ENCODE data around the gene EEF1B2.
"Not testable (repeated sequence)": the region's sequence is repeated elsewhere in the genome, so short reads cannot be mapped to it uniquely, and the experiment has no call there.

The EEF1B2 gene

GRCh38 chr2:206164261-206164862 lies 4.7 kb downstream of the EEF1B2 start:
- no peak for DNase-seq (ENCODE audit: low read depth in 2 of 2)

- DNase-seq (ENCODE audit: low read depth in 2 of 2), result not testable (repeated sequence)
Measured at GRCh38 chr2:206168230-206168629, 8.5 kb downstream of the EEF1B2 start.

- not testable (repeated sequence) for DNase-seq (ENCODE audit: low read depth in 2 of 2)
Measured at GRCh38 chr2:206171624-206172397, 12.1 kb downstream of the EEF1B2 start.

DNA sequence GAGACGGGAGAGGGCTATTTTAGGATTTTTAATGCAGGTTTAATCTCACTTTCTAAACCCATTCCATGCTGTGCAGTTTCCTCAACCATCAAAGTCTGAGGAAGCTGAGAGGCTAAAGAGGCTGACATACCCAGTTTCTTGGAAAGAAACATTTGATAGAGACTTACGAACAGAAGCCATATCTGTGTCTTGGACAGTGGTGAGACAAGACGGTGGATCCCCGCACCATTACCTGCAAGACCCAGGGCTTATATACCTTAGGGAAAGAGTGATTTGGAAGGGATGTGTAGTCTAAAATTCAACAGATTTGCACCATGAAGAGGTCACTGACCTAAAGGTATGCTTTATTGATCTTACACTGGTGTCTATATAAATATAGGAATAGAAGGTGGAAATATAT lies 13.5 kb downstream of the EEF1B2 start:
- no peak for DNase-seq (ENCODE audit: low read depth in 2 of 2)

DNA sequence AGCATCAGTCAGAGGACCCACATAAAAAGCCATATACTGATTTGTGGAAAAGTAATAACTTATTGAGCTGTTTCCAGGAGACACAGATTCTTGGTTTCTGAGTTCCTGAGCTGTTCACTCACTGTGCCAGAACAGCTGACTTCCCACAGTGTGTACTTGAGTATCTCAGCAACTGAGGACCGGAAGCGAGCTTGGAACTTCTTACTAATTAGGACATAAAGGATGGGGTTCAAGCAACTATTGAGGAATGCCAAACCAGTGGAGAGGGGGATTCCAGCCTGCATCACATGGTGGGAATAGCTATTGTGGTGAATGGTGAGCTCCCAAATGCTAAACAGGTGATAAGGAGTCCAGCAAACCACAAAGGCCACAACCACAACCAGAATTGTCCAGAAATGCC lies 16.4 kb downstream of the EEF1B2 start:
- DNase-seq (ENCODE audit: low read depth in 2 of 2), result no peak

- DNase-seq (ENCODE audit: low read depth in 2 of 2), result no peak
Measured at GRCh38 chr2:206176901-206177300, 17.2 kb downstream of the EEF1B2 start.

GRCh38 chr2:206181526-206181925 lies 21.8 kb downstream of the EEF1B2 start:
- not testable (repeated sequence) for DNase-seq (ENCODE audit: low read depth in 2 of 2)

DNA sequence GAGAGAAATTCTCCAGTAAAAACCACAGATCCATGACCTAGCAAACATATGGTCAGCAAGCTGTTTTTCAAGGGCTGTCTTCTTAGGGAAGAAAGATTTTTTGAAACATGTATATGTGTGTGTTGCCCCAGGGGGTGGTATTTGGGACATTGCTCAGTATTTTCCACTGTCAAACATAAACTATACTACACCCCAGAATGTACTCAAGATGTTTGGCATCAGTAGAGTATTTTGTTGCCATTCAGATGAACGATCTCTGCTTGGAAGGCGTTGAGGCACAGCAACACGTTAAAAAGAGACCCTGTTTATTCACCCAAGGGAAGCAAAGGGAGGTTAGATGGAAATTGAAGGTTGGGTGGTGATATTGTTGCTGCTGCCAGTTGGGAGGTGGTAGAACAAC lies 30.0 kb downstream of the EEF1B2 start:
- no peak for DNase-seq (ENCODE audit: low read depth in 2 of 2)

DNA sequence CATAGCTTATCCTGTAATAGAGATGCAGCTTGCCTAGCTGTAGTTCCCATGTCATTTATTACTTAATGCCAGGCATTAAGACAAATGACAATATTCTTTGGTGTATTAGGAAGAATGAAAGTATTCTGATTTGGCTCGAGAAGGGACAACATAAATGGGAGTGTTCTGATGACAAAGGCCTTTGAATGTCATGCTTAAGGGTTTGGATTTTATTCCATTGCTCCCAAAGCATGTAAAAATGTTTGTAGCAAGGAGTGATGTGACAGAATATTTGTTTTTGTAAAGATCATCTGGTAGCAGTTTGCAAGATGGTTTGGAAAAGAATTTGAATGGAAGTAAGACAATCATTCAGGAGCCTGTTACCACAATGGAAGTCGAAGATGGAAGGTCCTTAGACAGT lies 30.4 kb downstream of the EEF1B2 start:
- no peak for DNase-seq (ENCODE audit: low read depth in 2 of 2)

DNA sequence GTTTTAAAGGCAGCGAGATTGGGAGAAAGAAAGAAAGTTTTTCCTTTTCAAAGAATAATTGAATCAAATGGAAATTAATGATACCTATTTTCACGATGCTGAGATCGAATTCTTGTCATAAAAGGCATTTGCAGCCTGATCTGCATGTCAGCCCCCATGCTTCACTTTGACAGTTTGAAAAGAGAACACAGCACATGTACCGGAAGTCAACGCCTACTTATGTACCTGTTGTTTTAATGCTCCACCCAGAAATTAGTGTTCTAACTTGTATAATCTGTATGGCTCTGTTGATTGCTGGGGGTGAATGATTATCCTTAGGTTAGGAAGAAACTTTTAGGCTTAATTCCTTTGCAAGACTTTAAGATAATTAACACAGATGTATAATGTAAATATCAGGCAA lies 31.0 kb downstream of the EEF1B2 start:
- DNase-seq (ENCODE audit: low read depth in 2 of 2), result no peak

DNA sequence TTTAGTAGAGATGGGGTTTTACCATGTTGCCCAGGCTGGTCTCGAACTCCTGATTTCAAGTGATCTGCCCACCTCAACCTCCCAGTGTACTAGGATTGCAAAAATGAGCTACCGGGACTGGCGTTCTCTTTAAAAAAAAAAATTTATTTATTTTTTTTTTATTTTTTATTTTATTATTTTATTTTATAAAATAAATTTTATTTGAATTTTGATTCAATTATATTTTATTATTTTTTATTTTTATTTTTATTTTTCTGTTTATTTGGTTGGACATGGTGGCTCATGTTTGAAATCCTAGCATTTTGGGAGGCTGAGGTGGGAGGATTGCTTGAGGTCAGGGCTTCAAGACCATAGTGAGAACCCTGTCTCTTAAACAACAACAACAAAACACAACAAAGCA lies 32.5 kb downstream of the EEF1B2 start:
- DNase-seq (ENCODE audit: low read depth in 2 of 2), result no peak

- no peak for DNase-seq (ENCODE audit: low read depth in 2 of 2)
Measured at GRCh38 chr2:206193671-206194357, 34.1 kb downstream of the EEF1B2 start.

DNA sequence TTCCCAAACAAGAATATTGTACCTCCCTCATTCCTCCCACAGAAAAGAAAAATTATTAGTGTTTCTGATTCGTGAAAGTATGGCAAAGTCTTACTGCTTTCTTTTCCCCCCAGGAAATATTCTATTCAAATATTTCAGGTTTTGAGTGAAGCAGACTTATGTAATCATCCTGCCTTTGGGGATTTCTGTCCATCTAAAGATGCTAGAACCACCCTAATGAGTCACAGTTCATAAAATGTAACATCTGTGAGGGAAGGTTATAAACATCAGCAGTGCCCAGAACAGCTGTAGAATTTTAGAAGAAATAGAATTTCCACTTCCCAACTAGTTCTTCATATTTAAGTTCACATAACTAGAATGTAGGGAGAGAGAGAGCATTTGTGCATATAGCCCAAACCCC lies 39.0 kb downstream of the EEF1B2 start:
- DNase-seq (ENCODE audit: low read depth in 2 of 2), result no peak

DNA sequence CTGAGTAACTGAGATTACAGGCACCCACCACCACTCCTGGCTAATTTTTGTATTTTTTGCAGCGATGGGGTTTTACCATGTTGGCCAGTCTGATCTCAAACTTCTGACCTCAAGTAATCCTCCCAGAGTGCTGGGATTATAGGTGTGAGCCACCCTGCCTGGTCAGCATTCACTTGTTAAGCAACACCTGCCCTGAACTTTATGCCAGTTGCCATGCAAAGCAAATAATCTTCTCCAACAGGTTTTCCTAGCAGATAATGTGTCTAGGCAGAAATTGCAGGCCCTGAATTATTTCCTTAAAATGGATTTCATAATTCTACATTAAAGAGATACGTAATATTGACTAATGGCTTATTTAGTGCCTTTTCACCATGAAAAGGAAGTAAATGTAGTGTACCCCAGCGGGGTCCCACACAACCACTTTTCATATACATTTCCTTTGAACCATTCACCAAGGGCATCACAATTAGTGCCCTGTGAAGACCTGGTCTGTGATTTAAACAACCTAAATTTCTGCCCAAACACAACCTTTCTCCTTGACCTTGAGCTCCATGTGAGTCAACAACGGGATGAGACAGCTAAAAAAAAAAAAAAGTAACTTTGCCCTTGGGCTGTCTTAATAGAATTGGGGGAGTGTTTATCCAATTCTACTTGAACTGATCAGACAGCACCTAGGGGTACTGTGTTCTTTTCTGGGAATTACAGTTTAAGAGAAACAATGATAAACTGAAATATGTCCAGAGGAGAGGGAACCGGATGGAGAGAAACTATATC lies 41.6 kb downstream of the EEF1B2 start:
- DNase-seq (ENCODE audit: low read depth in 2 of 2), result no peak

- DNase-seq (ENCODE audit: low read depth in 2 of 2), result no peak
Measured at GRCh38 chr2:206202446-206202845, 42.8 kb downstream of the EEF1B2 start.

DNA sequence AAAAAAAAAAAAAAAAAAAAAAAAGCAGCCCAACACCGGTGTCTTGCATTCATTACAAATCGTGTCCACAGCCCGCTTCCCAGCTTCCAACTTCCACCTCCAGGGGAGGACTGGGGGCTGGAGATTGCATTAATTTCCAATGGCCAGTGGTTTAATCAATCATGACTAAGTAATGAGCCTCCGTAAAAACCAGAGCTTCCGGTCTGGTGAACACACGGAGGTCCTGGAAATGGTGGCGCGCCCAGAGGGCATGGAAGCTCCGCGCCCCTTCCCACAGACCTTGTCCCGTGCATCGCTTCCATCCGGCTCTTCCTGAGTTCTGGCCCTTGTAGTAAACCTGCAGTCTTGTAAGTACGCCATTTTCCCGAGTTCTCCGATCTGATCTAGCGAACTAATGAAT lies 43.6 kb downstream of the EEF1B2 start:
- DNase-seq (ENCODE audit: low read depth in 2 of 2), result no peak

GRCh38 chr2:206204710-206205109 lies 45.0 kb downstream of the EEF1B2 start:
- DNase-seq (ENCODE audit: low read depth in 2 of 2), result no peak

- not testable (repeated sequence) for DNase-seq (ENCODE audit: low read depth in 2 of 2)
Measured at GRCh38 chr2:206207316-206207715, 47.6 kb downstream of the EEF1B2 start.

DNA sequence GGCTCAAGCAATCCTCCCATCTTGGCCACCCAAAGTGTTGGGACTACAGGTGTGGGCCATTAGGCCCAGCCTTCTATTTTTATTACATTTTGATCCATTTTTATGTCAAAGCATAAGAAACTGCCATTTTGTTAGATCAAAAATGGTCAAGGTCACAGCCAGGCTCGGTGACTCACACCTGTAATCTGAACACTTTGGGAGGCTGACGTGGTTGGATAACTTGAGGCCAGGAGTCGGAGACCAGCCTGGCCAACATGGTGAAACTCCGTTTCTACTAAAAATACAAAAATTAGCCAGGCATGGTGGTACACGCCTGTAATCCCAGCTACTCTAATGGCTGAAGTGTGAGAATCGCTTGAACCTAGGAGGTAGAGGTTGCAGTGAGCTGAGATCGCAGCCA lies 49.2 kb downstream of the EEF1B2 start:
- DNase-seq (ENCODE audit: low read depth in 2 of 2), result no peak

DNA sequence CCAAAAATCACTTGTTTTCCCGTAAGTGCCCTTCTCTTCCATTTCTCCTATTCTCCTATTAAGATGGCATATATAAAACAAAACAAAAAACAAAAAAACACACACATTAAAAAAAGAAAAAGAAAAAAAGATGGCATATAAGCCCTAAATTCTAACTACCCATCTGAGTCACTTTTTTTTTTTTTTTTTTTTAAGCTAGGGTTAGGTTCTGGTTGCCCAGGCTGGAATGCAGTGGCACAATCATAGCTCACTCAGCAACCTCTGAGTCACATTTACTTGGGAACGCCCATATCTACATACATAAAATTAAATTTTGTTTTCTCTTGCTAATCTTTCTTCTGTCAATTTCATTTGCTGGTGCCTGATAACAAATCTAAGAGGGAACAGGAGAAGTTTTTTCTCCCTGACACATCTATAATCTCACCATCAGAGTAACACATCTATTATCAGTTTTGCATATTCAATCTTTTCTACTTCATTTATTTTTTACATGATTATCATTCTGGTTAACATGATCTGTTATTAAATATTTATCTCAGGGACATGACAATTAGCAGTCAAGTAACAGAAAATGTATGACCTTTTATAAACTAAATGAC lies 52.1 kb downstream of the EEF1B2 start:
- no peak for DNase-seq (ENCODE audit: low read depth in 2 of 2)
